Measurements from ENCODE around the gene LAMA2.
A peak's percentile ranks its signal among the peaks of the same experiment; 100 is the strongest.
"Not testable (repeated sequence)": the region's sequence is repeated elsewhere in the genome, so short reads cannot be mapped to it uniquely, and the experiment has no call there.

The LAMA2 gene

DNA sequence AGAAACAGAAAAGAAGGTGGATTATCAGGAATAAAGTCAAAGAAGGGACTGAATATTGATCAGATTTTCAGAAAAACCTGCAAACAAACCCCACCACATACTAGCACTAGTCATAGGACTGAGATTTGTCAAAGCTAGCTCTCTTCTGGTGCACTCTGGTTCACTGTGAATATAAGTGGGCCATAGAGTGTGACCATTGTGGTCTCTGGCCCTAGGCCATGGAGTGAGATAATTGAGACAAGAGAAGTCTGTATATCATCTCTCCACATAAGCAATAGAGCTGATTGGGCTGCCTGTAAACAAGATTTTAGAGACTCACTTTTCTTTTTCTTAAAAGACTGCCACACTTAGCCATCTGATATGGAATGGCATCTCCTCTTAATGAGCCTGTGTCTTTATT lies 247.2 kb downstream of the LAMA2 start:
- peak; percentile 13 for DNase-seq (ENCODE audit: low spot score)

DNA sequence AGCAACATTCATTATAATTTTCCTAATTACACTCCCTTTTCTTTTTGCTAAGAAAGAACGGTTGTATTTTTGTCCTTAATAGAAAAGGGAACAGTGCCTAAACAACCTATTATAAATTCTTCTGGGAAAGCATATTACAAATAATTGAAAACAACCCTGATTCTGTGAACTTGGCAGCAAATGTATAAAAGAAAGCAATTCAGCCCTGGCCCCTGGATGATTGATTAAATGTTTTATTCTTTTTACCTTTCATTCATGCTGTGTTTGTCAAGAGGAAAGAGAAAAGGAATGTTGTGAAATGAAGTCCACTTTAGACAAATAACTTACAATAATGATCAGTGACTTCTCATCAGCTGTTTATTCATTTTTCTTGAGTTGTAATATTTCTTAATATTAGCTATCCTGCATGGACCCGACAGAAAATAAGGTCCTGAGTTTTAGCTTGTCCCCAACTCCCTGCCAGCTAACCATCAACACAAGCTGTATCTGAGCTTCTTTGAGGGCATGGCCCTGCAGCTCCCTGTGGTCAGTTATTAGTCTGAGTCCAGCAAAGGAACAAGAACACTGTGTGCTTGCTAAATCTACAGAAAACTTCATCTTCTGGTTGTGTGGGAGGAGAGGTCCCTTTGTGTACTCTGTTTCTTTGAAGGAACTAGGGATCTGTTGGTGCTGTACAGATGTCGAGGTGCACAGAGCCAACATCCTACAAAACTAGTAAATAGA lies 248.2 kb downstream of the LAMA2 start:
- no peak for DNase-seq (ENCODE audit: low spot score)

DNA sequence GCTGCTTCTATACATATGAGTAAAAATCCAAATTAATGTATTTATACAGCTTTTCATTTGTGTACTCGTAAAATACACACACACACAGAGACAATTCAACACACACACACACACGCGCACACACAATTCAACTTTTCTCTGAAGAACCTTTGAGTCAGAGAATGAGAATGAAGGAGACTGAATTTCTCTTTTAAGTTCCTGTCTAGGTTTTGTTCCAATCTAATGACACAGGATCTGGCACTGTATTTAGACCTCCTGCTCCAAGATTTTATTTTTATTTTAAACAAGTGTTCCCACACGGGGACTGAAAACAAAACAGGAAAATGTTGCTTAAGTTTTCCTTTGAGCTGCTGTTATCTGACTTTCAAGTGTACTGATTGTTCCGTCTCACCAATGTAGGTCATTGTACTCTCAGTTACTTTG lies 250.8 kb downstream of the LAMA2 start:
- DNase-seq (ENCODE audit: low spot score), result no peak

DNA sequence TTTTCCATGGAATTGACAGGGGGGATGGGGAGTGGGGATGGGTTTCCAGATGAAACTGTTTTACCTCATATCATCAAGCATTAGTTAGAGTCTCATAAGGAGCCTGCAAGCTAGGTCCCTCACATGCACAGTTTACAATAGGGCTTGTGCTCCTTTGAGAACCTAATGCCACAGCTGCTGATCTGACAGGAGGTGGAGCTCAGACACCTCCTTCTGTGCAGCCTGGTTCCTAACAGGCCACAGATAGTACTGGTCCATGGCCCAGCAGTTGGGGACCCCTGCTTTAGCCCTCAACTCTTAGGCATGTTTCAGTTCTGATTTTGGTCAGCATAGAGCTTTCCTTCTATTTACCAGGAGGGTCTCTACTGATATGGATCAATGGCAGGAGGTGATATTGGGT lies 251.6 kb downstream of the LAMA2 start:
- no peak for DNase-seq (ENCODE audit: low spot score)

DNA sequence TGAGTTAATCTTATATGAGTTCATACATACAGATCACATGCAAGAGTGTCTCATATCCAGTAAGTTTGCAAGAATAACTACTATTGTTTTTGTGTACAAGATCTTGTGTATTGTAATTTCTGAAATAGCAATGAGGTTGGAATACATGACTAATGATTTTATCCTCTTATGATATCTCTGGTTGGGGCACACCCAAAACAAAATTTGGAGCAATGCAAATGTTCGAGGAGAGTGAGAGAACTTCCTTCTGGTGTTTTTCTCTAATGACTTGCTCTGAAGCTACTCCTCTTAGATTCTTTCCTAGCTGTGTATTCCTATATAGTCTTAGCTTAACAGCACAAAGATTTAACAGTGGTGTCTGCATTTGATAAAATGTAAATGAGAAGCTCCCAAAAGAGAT lies 252.5 kb downstream of the LAMA2 start:
- no peak for DNase-seq (ENCODE audit: low spot score)

DNA sequence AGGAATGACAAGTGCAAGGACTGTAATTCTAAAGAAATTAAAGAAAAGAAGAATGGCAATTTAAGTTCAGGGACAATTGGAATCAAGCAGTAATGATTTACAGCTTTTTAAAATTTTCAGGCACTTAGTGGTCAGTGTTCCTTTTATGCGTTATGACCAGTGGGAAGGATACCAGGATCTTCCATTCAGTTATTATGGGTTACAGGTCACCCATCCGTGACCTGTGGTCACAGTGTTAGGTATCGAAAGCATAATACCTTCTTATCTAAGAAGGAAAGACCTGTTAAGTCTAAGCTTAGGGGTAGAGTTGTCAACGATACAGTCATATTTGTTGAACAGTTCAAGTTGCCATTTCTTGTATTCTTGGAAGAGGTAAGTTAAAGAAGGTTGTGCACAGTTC lies 253.8 kb downstream of the LAMA2 start:
- peak; percentile 58 for DNase-seq (ENCODE audit: low spot score)

DNA sequence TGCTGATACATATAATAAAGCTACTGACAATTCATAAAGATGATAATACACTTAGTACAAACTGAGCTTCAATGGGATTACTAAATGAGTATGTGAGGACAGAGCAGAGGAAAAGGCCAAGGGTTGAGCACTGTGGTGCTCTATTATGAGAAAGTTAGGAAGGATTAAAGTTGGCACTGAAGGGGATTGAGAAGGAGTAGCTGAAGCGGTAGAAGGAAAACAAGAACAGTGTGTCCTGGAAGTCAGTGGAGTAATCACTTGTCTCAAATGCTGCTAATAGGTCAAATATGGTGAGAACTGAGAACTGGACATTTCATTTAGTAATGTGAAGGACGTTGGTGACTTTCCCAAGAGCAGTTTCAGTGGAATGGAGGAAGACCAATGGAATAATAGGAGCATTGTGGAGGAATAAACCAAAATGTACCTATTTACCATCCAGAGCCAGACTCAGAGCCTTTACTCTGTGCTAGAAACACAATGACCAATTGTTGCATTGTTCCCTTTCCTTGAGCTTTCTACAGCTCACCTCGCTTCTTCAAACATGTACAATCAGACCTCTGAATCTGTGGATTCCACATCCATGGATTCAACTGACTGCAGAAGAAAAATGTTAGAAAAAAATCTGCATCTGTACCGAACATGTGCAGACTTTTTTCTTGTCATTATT lies 255.9 kb downstream of the LAMA2 start:
- DNase-seq (ENCODE audit: low spot score), result no peak

DNA sequence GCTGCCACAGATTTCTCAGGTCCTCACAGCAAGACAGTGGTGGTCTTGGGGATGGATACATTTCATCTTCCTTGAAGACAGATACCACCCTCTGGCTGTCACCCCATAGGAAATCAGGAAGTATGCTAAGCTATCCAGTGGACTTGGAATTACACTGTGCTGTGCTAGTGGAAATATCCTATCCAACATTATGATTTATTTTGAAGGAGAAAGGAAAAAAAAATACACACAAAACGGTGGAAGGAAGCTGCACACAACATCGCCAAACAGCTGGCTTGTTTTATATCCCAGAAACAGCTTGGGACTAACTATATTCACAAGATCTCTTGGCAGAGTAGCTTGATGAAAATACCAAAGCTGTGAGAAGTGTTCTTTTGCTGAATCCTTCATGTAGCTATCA lies 257.6 kb downstream of the LAMA2 start:
- DNase-seq (ENCODE audit: low spot score), result no peak

DNA sequence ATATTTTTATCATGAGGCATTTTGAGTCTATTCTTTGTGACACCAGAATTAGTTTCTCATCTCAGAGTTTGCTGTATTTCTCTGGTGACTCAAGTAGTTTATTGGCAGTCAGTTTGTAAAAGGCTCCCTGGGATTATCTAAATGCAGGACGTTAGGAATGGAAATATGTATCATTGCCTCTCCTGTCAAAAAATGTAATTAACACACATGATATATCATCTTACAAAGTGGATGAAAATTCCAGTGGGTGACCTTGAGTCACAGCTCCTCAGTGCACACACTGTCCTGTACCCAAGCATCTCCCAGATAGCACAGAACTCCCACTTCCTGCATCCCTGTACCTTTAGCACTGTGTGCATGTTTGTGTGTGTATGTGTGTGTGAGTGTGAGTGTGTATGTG lies 258.6 kb downstream of the LAMA2 start:
- DNase-seq (ENCODE audit: low spot score), result no peak

DNA sequence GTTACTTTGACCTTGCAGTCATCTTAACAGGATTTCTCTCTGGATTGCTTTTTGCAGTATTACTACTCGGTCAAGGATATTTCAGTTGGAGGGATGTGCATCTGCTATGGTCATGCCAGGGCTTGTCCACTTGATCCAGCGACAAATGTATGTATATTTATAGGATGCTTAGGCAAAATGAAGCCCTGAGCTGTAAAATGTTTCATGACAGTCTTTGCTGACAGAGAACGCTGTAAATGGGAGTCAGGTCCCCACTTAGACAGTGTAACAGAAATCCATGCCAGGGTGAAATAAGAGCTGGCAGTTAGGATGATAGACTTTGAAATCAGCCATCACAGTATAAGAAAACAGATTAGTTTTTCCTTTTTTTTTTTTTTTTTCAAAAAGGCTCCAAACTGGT lies 264.0 kb downstream of the LAMA2 start:
- DNase-seq (ENCODE audit: low spot score), result no peak

DNA sequence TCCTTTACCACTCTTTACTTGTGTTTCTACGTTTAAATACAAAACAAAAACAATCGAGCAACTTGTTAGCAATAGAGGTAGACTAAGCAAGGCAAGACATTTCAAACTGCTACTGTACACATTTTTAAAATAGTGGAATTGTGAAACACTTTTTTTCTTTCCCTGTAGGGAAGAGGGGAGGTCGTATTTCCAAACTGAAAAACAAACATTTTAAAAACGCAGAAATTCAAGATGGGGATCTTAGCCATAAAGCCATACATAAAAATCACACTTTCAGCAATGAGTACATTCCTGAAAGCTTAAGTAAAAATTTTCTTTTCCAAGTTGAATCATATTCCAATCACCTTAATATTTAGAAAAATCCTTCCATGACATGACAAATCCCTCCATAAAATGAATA lies 267.6 kb downstream of the LAMA2 start:
- DNase-seq (ENCODE audit: low spot score), result no peak

DNA sequence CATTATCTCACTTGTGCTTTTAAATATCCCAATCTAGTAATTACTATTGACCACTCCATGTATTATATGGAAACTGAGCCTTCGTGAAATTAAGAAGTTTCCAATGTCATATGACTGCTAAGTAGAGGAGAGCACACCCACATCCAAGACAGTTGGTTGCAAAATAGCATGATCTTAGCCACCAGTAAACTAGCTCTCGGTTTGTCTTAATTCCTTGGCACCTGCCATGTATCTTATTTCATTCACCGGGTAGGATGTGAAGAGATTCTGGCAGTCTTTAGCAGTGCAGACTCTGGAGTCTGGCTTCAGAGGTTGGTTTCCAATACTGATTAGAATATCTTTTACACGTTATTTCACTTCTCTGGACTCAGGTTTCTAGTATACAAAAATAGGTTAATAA lies 270.3 kb downstream of the LAMA2 start:
- DNase-seq (ENCODE audit: low spot score), result no peak

DNA sequence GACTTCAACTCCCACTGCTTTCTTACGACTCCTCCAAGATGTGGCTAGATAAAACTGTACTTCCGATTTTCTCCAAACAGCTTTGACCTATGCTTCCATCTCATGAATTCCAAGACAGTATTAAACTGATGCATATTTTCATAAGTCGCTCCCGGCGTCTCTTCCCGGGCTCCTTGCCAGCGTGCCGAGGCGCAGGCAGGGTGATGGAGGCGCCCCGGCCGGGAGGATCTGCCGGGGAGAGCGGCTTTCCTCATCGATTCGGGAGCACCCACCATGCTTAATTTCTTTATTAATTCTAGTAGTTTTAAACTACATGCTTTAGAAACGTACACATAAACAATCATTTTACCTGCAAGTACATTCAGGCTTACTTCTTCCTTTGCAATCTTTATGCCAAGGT lies 276.3 kb downstream of the LAMA2 start:
- DNase-seq (ENCODE audit: low spot score), result not testable (repeated sequence)

DNA sequence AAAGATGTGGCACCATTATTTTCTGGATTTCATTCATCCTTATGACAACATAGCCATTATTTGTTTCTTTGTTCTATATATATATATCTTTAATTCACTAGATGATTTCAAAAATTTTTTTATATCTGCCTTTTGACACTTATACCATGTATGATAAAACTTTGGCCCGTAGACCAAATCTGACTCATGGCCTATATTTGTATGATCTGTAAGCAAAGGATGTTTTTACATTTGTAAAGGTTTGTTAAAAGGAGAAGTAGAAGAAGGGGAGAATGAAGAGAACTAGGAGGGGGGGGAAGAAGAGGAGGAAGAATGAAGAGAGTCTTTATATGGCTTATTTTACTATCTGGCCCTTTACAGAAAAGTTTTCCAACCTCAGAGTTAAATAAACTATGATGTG lies 279.7 kb downstream of the LAMA2 start:
- no peak for DNase-seq (ENCODE audit: low spot score)

DNA sequence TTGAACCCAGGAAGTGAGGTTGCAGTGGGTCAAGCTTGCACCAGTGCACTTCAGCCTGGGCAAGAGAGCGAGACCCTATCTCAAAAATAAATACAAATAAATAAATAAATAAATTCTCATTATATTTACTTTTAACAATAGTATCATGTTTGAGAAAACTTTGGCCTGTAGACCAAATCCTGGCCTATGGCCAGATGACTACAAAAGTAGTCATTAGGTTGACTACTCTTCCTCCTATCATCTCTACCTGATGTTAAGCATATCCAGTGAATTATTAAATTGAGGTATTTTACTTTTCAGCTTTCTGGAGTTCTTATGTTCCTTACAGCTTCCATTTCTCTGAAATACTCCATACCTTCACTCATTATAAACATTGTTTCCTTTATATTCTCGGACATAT lies 280.6 kb downstream of the LAMA2 start:
- peak; percentile 48 for DNase-seq (ENCODE audit: low spot score)

DNA sequence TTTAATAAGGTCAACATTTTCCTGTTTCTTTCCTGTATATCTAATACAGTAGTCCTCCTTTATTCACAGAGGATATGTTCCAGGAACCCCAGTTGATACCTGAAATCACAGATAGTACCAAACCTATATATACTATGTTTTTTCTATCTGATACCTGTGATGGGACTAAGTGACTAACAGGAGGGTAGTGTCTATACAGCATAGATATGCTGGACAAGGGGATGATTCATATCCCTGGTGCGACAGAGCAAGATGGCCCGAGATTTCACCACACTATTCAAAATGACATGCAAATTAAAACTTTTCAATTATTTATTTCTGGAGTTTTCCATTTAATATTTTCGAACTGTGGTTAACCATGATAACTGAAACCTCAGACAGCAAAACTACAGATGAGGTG lies 281.1 kb downstream of the LAMA2 start:
- peak; percentile 28 for DNase-seq (ENCODE audit: low spot score)

DNA sequence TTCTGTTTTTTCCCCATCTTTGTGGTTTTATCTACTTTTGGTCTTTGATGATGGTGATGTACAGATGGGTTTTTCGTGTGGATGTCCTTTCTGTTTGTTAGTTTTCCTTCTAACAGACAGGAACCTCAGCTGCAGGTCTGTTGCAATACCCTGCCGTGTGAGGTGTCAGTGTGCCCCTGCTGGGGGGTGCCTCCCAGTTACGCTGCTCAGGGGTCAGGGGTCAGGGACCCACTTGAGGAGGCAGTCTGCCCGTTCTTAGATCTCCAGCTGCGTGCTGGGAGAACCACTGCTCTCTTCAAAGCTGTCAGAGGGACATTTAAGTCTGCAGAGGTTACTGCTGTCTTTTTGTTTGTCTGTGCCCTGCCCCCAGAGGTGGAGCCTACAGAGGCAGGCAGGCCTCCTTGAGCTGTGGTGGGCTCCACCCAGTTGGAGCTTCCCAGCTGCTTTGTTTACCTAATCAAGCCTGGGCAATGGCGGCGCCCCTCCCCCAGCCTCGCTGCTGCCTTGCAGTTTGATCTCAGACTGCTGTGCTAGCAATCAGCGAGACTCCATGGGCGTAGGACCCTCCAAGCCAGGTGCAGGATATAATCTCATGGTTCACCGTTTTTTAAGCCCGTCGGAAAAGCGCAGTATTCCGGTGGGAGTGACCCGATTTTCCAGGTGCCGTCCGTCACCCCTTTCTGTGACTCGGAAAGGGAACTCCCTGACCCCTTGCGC lies 289.5 kb downstream of the LAMA2 start:
- DNase-seq (ENCODE audit: low spot score), result not testable (repeated sequence)

DNA sequence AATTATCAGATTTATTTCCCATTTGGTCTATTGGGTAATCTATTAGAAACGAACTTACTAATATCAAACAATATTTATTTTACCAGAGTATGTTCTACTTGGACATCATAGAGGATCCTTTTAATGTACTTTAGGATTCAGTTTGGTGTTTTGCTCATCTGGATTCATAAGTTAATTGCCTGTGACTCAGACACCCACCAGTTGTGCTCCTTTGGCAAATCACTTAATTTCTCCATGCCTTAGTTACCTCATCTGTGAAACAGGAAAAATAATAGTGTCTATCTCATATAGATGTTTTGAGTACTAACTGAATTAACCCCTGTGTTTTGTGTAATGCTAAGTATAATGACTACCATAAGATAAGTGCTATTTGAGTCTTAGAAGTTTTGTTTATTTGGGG lies 292.1 kb downstream of the LAMA2 start:
- DNase-seq (ENCODE audit: low spot score), result no peak

DNA sequence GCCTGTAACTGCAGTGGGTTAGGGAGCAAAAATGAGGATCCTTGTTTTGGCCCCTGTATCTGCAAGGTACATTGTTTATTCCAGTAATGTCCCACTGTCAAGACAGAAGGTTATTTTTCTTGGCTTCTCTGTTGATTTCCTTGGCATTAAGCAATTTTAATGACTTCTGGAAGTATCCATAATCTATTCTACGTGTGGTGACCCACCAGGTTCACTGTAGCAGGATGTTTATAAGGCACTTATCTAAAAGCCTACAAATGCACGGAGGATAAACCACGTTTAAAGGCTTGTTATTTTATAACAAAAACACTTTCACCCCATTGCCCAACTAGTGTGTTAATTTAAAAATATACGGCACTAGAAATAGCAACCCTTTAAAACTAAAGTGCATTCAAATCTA lies 294.9 kb downstream of the LAMA2 start:
- DNase-seq (ENCODE audit: low spot score), result no peak

DNA sequence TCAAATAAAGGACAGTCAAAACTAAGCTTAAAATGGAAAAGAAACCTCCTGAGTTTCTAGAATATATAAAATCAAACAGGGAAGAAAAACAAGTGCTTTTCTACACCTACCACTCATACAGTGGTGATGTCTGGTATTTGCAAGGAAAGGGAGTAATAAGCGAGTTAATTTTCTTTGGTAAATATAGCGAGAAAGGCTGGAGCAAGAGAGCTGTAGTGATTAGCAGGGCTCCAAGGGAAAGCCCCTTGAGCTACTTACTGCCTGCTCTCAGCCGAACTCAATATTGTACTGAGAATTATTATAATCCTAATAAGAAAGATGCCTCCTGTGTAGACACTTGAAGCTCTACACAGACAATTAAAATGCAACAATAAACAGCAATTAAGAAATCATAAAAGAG lies 296.3 kb downstream of the LAMA2 start:
- no peak for DNase-seq (ENCODE audit: low spot score)

DNA sequence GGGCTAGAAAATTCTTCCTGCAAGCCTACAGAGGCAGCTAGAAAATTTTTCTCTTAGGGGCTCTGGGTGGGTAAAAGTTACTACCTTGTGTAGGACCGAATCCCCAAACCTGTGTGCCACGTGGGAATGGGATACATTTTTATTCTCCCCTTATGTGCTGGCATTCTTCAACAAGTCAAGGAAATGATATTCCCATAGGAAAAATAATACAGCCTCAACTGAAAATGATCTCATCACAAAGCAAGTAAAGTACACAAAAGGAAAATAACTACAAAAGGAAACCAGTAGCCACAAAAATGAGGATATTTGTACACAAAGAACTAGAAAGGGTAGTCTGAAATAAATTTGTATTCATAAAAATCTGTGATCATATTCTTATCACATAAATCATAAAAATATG lies 298.1 kb downstream of the LAMA2 start:
- no peak for DNase-seq (ENCODE audit: low spot score)

DNA sequence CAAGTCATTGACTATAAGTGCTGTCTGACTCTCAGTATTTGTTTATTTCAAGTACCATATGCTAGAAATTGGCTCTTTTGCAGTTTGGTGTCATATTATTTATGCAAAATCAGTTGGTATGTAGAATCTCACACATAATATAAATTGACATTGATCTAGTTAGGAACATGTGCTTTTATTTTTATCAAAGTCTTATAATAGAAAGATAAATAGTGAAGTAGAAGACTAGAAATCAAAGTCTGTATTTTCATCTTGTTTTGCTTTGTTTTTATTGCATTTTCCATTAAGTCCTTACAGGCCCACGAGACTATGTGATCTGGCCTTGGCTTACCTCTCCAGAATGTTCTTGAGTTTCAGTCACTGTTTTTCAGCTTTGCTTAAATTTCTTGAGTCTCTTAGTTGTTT lies 300.3 kb downstream of the LAMA2 start:
- no peak for DNase-seq (ENCODE audit: low spot score)

DNA sequence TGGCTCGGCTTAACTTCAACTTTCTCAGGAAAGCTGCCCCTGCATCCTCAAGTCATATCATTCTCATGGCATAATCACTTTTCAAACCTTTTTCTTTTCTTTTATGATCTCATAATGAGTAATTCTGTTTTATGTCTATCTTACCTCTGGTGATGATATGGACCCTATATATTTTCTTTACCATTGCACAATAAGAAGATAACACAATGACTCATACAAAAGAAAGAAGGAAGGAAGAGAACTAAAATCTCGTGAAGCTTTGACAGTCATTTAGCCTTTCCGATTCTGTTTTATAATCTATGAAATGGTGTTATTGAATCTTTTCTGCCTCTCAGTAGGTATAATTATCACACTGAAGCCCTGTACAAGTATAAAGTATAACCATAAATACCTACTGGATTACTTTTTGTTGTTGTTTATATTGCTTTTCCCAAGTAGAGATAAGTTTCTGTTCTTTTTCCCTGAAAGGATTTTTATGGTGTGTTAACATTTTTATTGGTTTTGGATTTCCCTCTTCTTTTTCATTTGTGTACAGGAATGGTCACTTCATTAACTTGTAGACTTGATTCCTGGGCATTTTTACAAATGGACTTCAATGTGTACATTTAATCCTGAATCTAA lies 300.9 kb downstream of the LAMA2 start:
- peak; percentile 4 for DNase-seq (ENCODE audit: low spot score)

All from kidney tubule cell (primary cell).